ENCODE results near the gene ANKRD6. TPM values are rescaled to one million over a fixed set of nuclear protein-coding genes. Genes with fewer than 3 reads are reported as not detected.

ANKRD6 gene
- total RNA-seq, 1 experiment from 2014 or later = 20.5 TPM

GRCh38 chr6:89449193-89449592, 16.2 kb downstream of the ANKRD6 start:
- no peak for DNase-seq
- Mint-ChIP-seq H3K4me1 (ENCODE audit: low read depth, unreplicated experiment) (no peaks in the 10 kb centered on the region), H3K4me3 (ENCODE audit: unreplicated experiment) (no peak overlapping the region), H3K9me3 (ENCODE audit: unreplicated experiment) (no peaks in the 10 kb centered on the region), H3K27me3 (ENCODE audit: insufficient read depth, unreplicated experiment) (no peaks in the 10 kb centered on the region), H3K36me3 (ENCODE audit: insufficient read depth, unreplicated experiment) (no peaks in the 10 kb centered on the region), H3K27ac (ENCODE audit: unreplicated experiment) (no peak overlapping the region)
- H3K4me3 ChIP-seq (ENCODE audit: low read depth, low read length) = no peak overlapping the region
- CTCF ChIA-PET = no interaction called here
- no TSS peak for BruUV-seq (replicated peaks)
- no peaks in the 10 kb centered on the region for H3K27me3 ChIP-seq (replicated peaks; ENCODE audit: control insufficient read depth, insufficient read depth, low read length)
- no peaks in the 10 kb centered on the region for H3K36me3 ChIP-seq (ENCODE audit: control insufficient read depth, insufficient read depth, low read length)
- POLR2A ChIA-PET = no interaction called here
- intact Hi-C loops (cut with micrococcal nuclease; ENCODE audit: unreplicated experiment) = no loop called here
- H3K4me1 ChIP-seq = 0 out of 2 replicates have a peak, but pooled peaks cover under 1% of the 10 kb centered on the region
- no peaks in the 10 kb centered on the region for H3K9me3 ChIP-seq
- no peak for TF ChIP-seq CTCF (IDR thresholded peaks at IDR 0.05; ENCODE audit: insufficient read depth in 1 of 2, low read depth in 1 of 2, low read length in 1 of 2, severe bottlenecking in 1 of 2, unreplicated experiment in 1 of 2)

DNA sequence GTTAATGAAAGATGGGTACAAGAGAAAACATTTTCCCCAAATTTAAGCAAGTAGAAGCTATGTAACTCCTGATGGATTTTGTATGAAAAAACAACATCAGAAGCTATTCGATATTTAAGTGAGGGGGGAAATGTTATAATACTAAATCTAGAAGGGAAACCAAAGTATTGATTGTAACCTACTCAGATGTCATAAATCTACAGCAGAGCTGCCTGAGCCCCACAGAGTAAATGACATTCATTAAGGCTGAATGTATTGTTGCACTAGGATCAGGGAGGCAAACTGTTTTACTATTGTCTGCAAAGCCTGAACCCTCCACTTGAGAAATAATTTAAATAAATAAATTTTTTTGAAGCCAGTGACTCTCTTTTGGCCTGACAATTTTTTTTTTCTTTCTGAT, 19.3 kb downstream of the ANKRD6 start:
- Mint-ChIP-seq H3K36me3 (ENCODE audit: insufficient read depth, unreplicated experiment) (no peaks in the 10 kb centered on the region), H3K4me3 (ENCODE audit: unreplicated experiment) (no peak overlapping the region), H3K4me1 (ENCODE audit: low read depth, unreplicated experiment) (no peaks in the 10 kb centered on the region), H3K27me3 (ENCODE audit: insufficient read depth, unreplicated experiment) (no peaks in the 10 kb centered on the region), H3K27ac (ENCODE audit: unreplicated experiment) (no peak overlapping the region), H3K9me3 (ENCODE audit: unreplicated experiment) (no peaks in the 10 kb centered on the region)
- BruUV-seq (replicated peaks) = no TSS peak
- CTCF ChIA-PET = no interaction called here
- Histone ChIP-seq H3K9me3 (no peaks in the 10 kb centered on the region), H3K27me3 (replicated peaks; ENCODE audit: control insufficient read depth, insufficient read depth, low read length) (no peaks in the 10 kb centered on the region), H3K4me1 (0 out of 2 replicates have a peak, but pooled peaks cover 3% of the 10 kb centered on the region), H3K4me3 (ENCODE audit: low read depth, low read length) (no peak overlapping the region), H3K36me3 (ENCODE audit: control insufficient read depth, insufficient read depth, low read length) (no peaks in the 10 kb centered on the region)
- TF ChIP-seq CTCF (IDR thresholded peaks at IDR 0.05; ENCODE audit: insufficient read depth in 1 of 2, low read depth in 1 of 2, low read length in 1 of 2, severe bottlenecking in 1 of 2, unreplicated experiment in 1 of 2) = no peak
- DNase-seq = no peak
- intact Hi-C loops (cut with micrococcal nuclease; ENCODE audit: unreplicated experiment) = no loop called here
- POLR2A ChIA-PET = no interaction called here

- ChIA-PET CTCF (no interaction called here), POLR2A (no interaction called here)
- no TSS peak for BruUV-seq (replicated peaks)
- H3K4me3 Mint-ChIP-seq (ENCODE audit: unreplicated experiment) = no peak overlapping the region
- no peak overlapping the region for H3K27ac Mint-ChIP-seq (ENCODE audit: unreplicated experiment)
- no peak for DNase-seq
- no peaks in the 10 kb centered on the region for H3K4me1 Mint-ChIP-seq (ENCODE audit: low read depth, unreplicated experiment)
- Histone ChIP-seq H3K4me3 (ENCODE audit: low read depth, low read length) (no peak overlapping the region), H3K4me1 (0 out of 2 replicates have a peak, but pooled peaks cover 3% of the 10 kb centered on the region), H3K9me3 (no peaks in the 10 kb centered on the region), H3K36me3 (ENCODE audit: control insufficient read depth, insufficient read depth, low read length) (no peaks in the 10 kb centered on the region), H3K27me3 (replicated peaks; ENCODE audit: control insufficient read depth, insufficient read depth, low read length) (no peaks in the 10 kb centered on the region)
- no peak for TF ChIP-seq CTCF (IDR thresholded peaks at IDR 0.05; ENCODE audit: insufficient read depth in 1 of 2, low read depth in 1 of 2, low read length in 1 of 2, severe bottlenecking in 1 of 2, unreplicated experiment in 1 of 2)
- no peaks in the 10 kb centered on the region for H3K36me3 Mint-ChIP-seq (ENCODE audit: insufficient read depth, unreplicated experiment)
- intact Hi-C loops (cut with micrococcal nuclease; ENCODE audit: unreplicated experiment) = no loop called here
- H3K27me3 Mint-ChIP-seq (ENCODE audit: insufficient read depth, unreplicated experiment) = no peaks in the 10 kb centered on the region
- no peaks in the 10 kb centered on the region for H3K9me3 Mint-ChIP-seq (ENCODE audit: unreplicated experiment)
These were observed 21.3 kb downstream of the ANKRD6 start for GRCh38 chr6:89454300-89454699.

All from Caco-2 (cell line).